NCI-H526 (cell line): ENCODE measurements around the gene FARS2.
"Not testable (repeated sequence)": the region's sequence is repeated elsewhere in the genome, so short reads cannot be mapped to it uniquely, and the experiment has no call there.

ENCODE experiments used
- DNase-seq, 2 experiments: peaks; one replicate each; lab custom pipeline; 2025; lab: John Stamatoyannopoulos, UW

The FARS2 gene

GRCh38 chr6:5764401-5764955 lies 503.2 kb downstream of the FARS2 start:
- DNase-seq, result no peak

- no peak for DNase-seq
Observed at GRCh38 chr6:5765141-5765760, 503.9 kb downstream of the FARS2 start.

- no peak for DNase-seq
Observed at GRCh38 chr6:5766260-5766659, 504.9 kb downstream of the FARS2 start.

- DNase-seq, result no peak
Observed at GRCh38 chr6:5767471-5767870, 506.2 kb downstream of the FARS2 start.

- DNase-seq, result no peak
Observed at GRCh38 chr6:5771211-5771610, 509.9 kb downstream of the FARS2 start.

GRCh38 chr6:5771759-5772390 lies 510.6 kb downstream of the FARS2 start:
- DNase-seq, result no peak

GRCh38 chr6:5772408-5773120 lies 511.3 kb downstream of the FARS2 start:
- no peak for DNase-seq

GRCh38 chr6:5776104-5776503 lies 514.8 kb downstream of the FARS2 start:
- no peak for DNase-seq

- DNase-seq, result no peak
Observed at GRCh38 chr6:5776706-5777390, 515.5 kb downstream of the FARS2 start.

- DNase-seq, result no peak
Observed at GRCh38 chr6:5778317-5778857, 517.1 kb downstream of the FARS2 start.

GRCh38 chr6:5778906-5779305 lies 517.6 kb downstream of the FARS2 start:
- DNase-seq, result no peak

- no peak for DNase-seq
Observed at GRCh38 chr6:5781019-5781418, 519.7 kb downstream of the FARS2 start.

- no peak for DNase-seq
Observed at GRCh38 chr6:5781966-5782556, 520.7 kb downstream of the FARS2 start.

GRCh38 chr6:5782783-5783547 lies 521.7 kb downstream of the FARS2 start:
- DNase-seq, result no peak

- DNase-seq, result no peak
Observed at GRCh38 chr6:5783584-5784089, 522.3 kb downstream of the FARS2 start.

- no peak for DNase-seq
Observed at GRCh38 chr6:5785249-5785648, 523.9 kb downstream of the FARS2 start.

GRCh38 chr6:5786321-5786968 lies 525.1 kb downstream of the FARS2 start:
- no peak for DNase-seq

- no peak for DNase-seq
Observed at GRCh38 chr6:5786969-5787720, 525.8 kb downstream of the FARS2 start.

- not testable (repeated sequence) for DNase-seq
Observed at GRCh38 chr6:5789426-5789825, 528.1 kb downstream of the FARS2 start.
